ENCODE data around the gene MAPK10. TPM values are rescaled to one million over a fixed set of nuclear protein-coding genes. Genes with fewer than 3 reads are reported as not detected.

Gene MAPK10
- total RNA-seq, 1 donor from 2014 or later: 19.2 TPM

GRCh38 chr4:85986266-85986665, 373.6 kb downstream of the MAPK10 start:
- Mint-ChIP-seq H3K36me3 (ENCODE audit: unreplicated experiment) (peaks cover 40% of the 10 kb centered on the region), H3K4me1 (ENCODE audit: unreplicated experiment) (no peaks in the 10 kb centered on the region), H3K27me3 (ENCODE audit: unreplicated experiment) (no peaks in the 10 kb centered on the region), H3K27ac (ENCODE audit: unreplicated experiment) (no peak overlapping the region), H3K4me3 (ENCODE audit: unreplicated experiment) (no peak overlapping the region), H3K9me3 (ENCODE audit: unreplicated experiment) (no peaks in the 10 kb centered on the region)
- DNase-seq (ENCODE audit: extremely low spot score, unreplicated experiment): no peak
- no peak for TF ChIP-seq CTCF (IDR thresholded peaks at IDR 0.05)

GRCh38 chr4:85979276-85979675, 380.6 kb downstream of the MAPK10 start:
- no peak for DNase-seq (ENCODE audit: extremely low spot score, unreplicated experiment)
- Mint-ChIP-seq H3K4me3 (ENCODE audit: unreplicated experiment) (no peak overlapping the region), H3K36me3 (ENCODE audit: unreplicated experiment) (peaks cover 44% of the 10 kb centered on the region), H3K27me3 (ENCODE audit: unreplicated experiment) (no peaks in the 10 kb centered on the region), H3K9me3 (ENCODE audit: unreplicated experiment) (no peaks in the 10 kb centered on the region), H3K4me1 (ENCODE audit: unreplicated experiment) (no peaks in the 10 kb centered on the region), H3K27ac (ENCODE audit: unreplicated experiment) (no peak overlapping the region)
- TF ChIP-seq CTCF (IDR thresholded peaks at IDR 0.05): no peak

- H3K36me3 Mint-ChIP-seq (ENCODE audit: unreplicated experiment): peaks cover 18% of the 10 kb centered on the region
- H3K27ac Mint-ChIP-seq (ENCODE audit: unreplicated experiment): peak overlapping the region; percentile 51
- H3K27me3 Mint-ChIP-seq (ENCODE audit: unreplicated experiment): no peaks in the 10 kb centered on the region
- no peak overlapping the region for H3K4me3 Mint-ChIP-seq (ENCODE audit: unreplicated experiment)
- no peak for DNase-seq (ENCODE audit: extremely low spot score, unreplicated experiment)
- H3K4me1 Mint-ChIP-seq (ENCODE audit: unreplicated experiment): peaks cover 44% of the 10 kb centered on the region
- TF ChIP-seq CTCF (IDR thresholded peaks at IDR 0.05): no peak
- peaks cover 4% of the 10 kb centered on the region for H3K9me3 Mint-ChIP-seq (ENCODE audit: unreplicated experiment)
These were observed 389.3 kb downstream of the MAPK10 start for GRCh38 chr4:85970535-85970934.

- no peak overlapping the region for H3K4me3 Mint-ChIP-seq (ENCODE audit: unreplicated experiment)
- peak; percentile 75 for TF ChIP-seq CTCF (IDR thresholded peaks at IDR 0.05)
- H3K27ac Mint-ChIP-seq (ENCODE audit: unreplicated experiment): no peak overlapping the region
- DNase-seq (ENCODE audit: extremely low spot score, unreplicated experiment): no peak
- peaks cover 46% of the 10 kb centered on the region for H3K4me1 Mint-ChIP-seq (ENCODE audit: unreplicated experiment)
- H3K9me3 Mint-ChIP-seq (ENCODE audit: unreplicated experiment): peaks cover 4% of the 10 kb centered on the region
- no peaks in the 10 kb centered on the region for H3K27me3 Mint-ChIP-seq (ENCODE audit: unreplicated experiment)
- peaks cover 12% of the 10 kb centered on the region for H3K36me3 Mint-ChIP-seq (ENCODE audit: unreplicated experiment)
These were observed 390.7 kb downstream of the MAPK10 start for GRCh38 chr4:85968945-85969819.

GRCh38 chr4:85967872-85968271, 392.0 kb downstream of the MAPK10 start:
- Mint-ChIP-seq H3K36me3 (ENCODE audit: unreplicated experiment) (peaks cover 10% of the 10 kb centered on the region), H3K27me3 (ENCODE audit: unreplicated experiment) (no peaks in the 10 kb centered on the region), H3K27ac (ENCODE audit: unreplicated experiment) (peak overlapping the region; percentile 50), H3K9me3 (ENCODE audit: unreplicated experiment) (peaks cover 3% of the 10 kb centered on the region), H3K4me1 (ENCODE audit: unreplicated experiment) (peaks cover 50% of the 10 kb centered on the region), H3K4me3 (ENCODE audit: unreplicated experiment) (no peak overlapping the region)
- TF ChIP-seq CTCF (IDR thresholded peaks at IDR 0.05): no peak
- no peak for DNase-seq (ENCODE audit: extremely low spot score, unreplicated experiment)

All from osteocyte (in vitro differentiated cells).